ENCODE measurements around the gene GTF3A.
"Not testable (repeated sequence)": the region's sequence is repeated elsewhere in the genome, so short reads cannot be mapped to it uniquely, and the experiment has no call there.

Gene GTF3A

DNA sequence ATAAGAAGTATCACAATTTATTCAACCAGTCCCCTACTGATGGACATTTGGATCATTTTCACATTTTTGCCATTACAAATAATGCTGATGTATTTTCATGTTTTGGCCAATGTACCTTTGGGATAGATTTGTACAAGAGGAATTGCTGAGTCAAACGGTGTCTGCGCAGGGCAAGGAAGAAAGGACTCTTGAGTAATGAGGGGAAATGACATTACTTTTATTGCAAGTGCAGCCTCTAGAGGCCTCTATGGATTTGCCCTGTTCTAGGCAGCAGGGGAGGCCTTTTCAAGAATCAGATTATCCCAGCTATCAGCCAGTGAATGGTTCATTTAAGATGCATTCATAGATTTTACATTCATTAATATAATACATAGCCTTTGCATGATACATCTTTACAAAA, 32.9 kb upstream of the GTF3A start:
- no peak for TF ChIP-seq POLR2AphosphoS5 (IDR thresholded peaks at IDR 0.05; ENCODE audit: low read depth, low read length)
- TF ChIP-seq POLR2A (IDR thresholded peaks at IDR 0.05; ENCODE audit: low read depth, low read length), result no peak
- TF ChIP-seq TAF1 (IDR thresholded peaks at IDR 0.05; ENCODE audit: borderline replicate concordance, low read depth, low read length), result no peak
- no peak for FAIRE-seq
- DNase-seq (ENCODE audit: insufficient read length), result no peak

DNA sequence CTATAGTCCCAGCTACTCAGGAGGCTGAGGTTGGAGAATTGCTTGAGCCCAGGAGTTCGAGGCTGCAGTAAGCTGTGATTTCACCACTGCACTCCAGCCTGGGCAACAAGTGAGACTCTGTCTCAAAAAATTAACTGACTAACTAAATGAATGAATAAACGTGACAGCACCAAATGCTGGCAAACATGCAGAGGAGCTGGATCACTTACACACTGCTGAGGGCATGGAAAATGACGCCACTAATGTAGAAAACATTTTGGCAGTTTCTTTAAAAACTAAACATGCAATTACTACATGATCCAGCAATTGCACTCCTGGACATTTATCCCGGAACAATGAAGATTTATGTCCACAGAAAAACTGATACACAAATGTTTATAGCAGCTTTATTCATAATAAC, 31.3 kb upstream of the GTF3A start:
- no peak for FAIRE-seq

DNA sequence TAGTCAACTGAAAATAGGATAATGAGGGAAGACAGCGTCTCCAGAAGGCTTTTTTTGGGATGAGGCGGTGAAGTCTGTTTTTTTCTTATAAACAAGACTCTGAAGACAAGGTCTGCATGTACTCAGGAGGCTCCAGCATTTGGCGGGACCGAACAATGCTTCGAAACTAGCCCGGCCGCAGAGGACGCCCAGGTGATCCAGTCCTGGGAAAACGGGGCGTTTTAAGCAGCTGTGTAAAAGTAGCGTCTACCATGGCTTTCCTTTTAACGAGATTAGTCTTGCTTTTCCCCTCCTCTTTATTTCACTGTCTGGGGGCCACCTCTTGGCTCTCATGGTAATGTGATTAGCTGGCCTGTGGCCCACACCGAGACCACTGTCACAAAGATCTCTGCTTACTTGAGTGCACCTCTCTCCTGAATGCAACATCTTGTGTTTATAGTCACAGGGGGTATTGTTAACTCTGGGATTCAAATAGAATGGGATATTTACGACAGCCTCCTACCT, 29.4 kb upstream of the GTF3A start:
- TF ChIP-seq TAF1 (IDR thresholded peaks at IDR 0.05; ENCODE audit: borderline replicate concordance, low read depth, low read length), result no peak
- no peak for TF ChIP-seq POLR2A (IDR thresholded peaks at IDR 0.05; ENCODE audit: low read depth, low read length)
- no peak for TF ChIP-seq POLR2AphosphoS5 (IDR thresholded peaks at IDR 0.05; ENCODE audit: low read depth, low read length)
- FAIRE-seq (no peak), DNase-seq (ENCODE audit: insufficient read length) (no peak)

More for the DNA sequence above, 31.3 kb upstream of the GTF3A start:
- TF ChIP-seq TAF1 (IDR thresholded peaks at IDR 0.05; ENCODE audit: borderline replicate concordance, low read depth, low read length), result no peak
- TF ChIP-seq POLR2A (IDR thresholded peaks at IDR 0.05; ENCODE audit: low read depth, low read length), result no peak
- no peak for TF ChIP-seq POLR2AphosphoS5 (IDR thresholded peaks at IDR 0.05; ENCODE audit: low read depth, low read length)
- DNase-seq (ENCODE audit: insufficient read length), result no peak

DNA sequence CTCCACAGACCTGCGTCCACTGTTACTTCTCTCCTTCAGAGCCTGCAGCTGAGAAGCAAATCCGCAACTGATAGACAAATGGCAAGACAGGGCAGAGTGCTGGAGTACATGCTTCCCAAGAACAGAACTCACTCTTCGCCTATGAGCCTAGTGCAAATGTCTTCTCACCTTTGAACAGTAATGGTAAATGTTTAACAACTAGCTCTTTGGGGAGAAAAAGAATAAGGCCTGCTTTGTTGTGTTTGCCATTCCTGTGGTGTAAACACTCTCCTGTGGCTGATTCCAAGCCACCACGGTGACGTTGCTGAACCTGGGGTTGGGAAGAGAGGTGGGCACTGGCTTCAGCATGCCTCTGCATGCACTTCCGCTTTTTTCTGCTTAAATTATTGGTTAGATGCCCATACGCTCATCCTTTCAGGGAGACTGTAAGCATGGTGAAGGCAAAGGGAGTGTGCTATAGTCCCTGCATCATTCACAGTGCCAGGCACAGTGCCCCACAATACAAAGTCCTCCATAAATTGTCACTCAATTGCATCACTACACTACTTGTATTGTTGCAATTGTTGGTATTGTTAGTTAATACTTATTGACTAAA, 28.1 kb upstream of the GTF3A start:
- DNase-seq (ENCODE audit: insufficient read length), result no peak
- no peak for FAIRE-seq
- TF ChIP-seq TAF1 (IDR thresholded peaks at IDR 0.05; ENCODE audit: borderline replicate concordance, low read depth, low read length) (no peak), POLR2A (IDR thresholded peaks at IDR 0.05; ENCODE audit: low read depth, low read length) (no peak), POLR2AphosphoS5 (IDR thresholded peaks at IDR 0.05; ENCODE audit: low read depth, low read length) (no peak)

DNA sequence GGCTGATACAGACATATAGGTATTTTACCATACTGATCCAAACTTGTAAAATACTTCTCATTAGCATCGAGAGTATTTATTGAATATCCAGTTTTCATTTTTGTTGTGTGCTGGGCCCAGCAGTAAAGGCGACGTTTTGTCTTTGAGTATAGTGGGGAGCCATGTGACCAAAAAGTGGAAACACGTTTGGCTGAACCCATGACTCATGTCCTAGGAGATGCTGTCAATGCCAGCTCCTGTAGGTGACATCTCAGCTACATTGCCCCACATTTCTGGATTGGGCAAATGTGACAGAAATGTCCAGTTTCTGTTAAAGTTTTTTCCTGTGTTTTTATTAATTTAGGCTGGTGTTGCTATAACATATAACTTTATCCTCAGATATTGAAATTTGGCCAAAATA, 26.1 kb upstream of the GTF3A start:
- TF ChIP-seq POLR2A (IDR thresholded peaks at IDR 0.05; ENCODE audit: low read depth, low read length) (no peak), POLR2AphosphoS5 (IDR thresholded peaks at IDR 0.05; ENCODE audit: low read depth, low read length) (no peak), TAF1 (IDR thresholded peaks at IDR 0.05; ENCODE audit: borderline replicate concordance, low read depth, low read length) (no peak)
- DNase-seq (ENCODE audit: insufficient read length) (no peak), FAIRE-seq (no peak)

DNA sequence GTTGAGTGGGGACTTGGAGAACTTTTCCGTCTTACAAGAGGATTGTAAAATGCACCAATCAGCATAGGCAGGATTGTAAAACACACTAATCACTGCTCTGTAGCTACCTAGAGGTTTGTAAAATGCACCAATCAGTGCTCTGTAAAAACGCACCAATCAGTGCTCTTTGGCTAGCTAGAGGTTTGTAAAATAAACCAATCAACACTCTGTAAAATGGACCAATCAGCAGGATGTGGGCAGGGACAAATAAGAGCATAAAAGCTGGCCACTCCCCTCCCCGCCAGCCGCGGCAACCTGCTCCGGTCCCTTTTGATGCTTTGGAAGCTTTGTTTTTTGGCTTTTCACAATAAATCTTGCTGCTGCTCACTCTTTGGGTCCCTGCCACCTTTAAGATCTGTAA, 24.0 kb upstream of the GTF3A start:
- FAIRE-seq; DNase-seq (ENCODE audit: insufficient read length): not testable (repeated sequence)

DNA sequence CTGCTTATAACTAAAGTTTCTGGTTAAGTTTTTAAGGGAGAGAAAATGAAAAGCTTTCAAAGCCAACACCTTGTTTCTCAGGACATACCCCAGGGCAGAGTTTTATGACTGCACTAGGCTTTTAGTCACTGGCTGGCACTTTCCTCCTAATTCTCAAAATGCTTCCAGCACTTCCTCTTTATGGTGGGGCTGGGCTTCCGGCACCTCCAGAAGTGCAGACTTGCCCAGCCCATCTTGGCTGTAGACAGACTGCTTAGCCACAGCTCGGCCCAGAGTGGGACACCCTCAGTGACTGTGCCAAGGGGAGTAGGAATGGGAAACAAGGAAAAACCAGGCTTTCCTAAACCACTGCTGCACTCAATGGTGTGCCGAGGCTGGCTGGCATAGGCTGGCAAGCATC, 23.2 kb upstream of the GTF3A start:
- no peak for TF ChIP-seq POLR2A (IDR thresholded peaks at IDR 0.05; ENCODE audit: low read depth, low read length)
- TF ChIP-seq POLR2AphosphoS5 (IDR thresholded peaks at IDR 0.05; ENCODE audit: low read depth, low read length), result no peak
- no peak for TF ChIP-seq TAF1 (IDR thresholded peaks at IDR 0.05; ENCODE audit: borderline replicate concordance, low read depth, low read length)
- FAIRE-seq (no peak), DNase-seq (ENCODE audit: insufficient read length) (no peak)

DNA sequence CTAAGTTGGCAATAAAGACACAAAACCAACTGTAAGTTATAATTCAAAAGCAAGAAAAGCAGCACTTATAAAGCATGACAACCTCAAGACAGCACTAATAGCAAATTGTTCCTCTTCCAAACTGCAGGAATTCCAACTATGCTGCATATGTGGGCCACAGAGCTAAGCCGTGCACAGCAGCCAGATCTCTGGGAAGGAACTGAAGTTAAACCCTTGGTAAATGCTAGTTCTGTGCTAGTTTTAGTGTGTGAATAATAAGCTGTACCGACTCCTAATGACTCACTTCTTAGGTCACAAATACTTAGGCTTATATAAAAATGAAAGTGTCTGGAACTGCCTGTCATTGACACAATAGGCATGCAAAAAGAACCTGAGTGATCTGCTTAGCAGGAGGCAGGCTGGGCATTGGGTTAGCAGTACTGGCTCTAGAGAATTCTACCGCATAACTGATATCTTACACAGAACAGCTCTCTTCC, 21.2 kb upstream of the GTF3A start:
- DNase-seq (ENCODE audit: insufficient read length), result no peak
- TF ChIP-seq POLR2AphosphoS5 (IDR thresholded peaks at IDR 0.05; ENCODE audit: low read depth, low read length) (no peak), TAF1 (IDR thresholded peaks at IDR 0.05; ENCODE audit: borderline replicate concordance, low read depth, low read length) (no peak), POLR2A (IDR thresholded peaks at IDR 0.05; ENCODE audit: low read depth, low read length) (no peak)
- no peak for FAIRE-seq

DNA sequence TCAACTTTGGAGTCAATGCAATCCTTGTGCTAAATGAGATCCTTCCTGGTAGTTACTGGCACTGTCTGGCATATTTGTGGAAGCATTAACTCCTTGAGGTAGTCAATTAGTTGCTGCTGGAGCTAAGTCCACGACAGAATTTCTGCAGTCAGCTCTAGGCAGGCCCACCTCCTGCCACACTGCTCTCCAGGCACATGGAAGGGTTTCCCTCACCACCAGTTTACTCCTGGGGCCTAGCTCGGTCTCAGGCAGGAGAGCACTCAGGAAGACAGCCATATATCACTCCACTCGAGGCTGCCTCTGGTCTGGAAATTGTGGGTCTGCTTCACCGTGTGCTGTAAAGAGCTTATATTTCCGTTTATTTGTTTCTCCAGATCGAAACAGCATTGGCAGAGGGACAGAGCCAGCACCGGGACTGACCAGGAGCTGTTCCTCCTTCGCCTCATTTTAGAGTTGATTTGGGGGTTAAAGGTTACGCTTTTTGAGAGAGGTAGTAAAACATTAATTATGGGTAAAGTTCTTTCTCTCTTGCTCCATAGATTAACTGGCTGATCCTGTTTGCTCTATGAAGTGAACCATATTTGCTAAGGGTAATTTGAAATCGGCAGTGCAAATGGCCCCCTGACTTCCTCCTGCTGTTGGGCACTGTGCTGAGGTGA, 20.6 kb upstream of the GTF3A start:
- DNase-seq (ENCODE audit: insufficient read length), result no peak
- FAIRE-seq, result no peak
- TF ChIP-seq POLR2AphosphoS5 (IDR thresholded peaks at IDR 0.05; ENCODE audit: low read depth, low read length), result no peak

DNA sequence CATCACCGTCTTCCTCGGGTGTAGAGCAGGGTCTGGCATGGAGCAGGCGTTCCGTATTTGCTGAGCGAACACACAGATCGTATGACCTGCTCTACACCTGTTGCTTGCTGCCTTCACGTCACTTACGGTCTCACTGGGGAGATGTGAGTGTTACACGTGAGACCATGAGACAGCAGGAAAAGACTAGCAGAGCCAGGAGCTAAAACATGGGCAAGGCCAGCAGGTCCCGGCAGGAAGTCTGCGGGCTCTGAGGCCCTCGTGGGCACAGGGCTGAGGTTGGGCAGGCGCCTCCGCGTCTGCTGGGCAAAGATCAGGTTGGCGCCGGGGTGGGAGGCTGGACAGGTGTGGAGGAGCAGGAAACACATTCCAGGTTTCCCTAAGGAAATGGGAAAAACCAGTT, 19.7 kb upstream of the GTF3A start:
- FAIRE-seq, result no peak
- TF ChIP-seq POLR2A (IDR thresholded peaks at IDR 0.05; ENCODE audit: low read depth, low read length), result no peak
- TF ChIP-seq TAF1 (IDR thresholded peaks at IDR 0.05; ENCODE audit: borderline replicate concordance, low read depth, low read length), result no peak
- TF ChIP-seq POLR2AphosphoS5 (IDR thresholded peaks at IDR 0.05; ENCODE audit: low read depth, low read length), result no peak
- DNase-seq (ENCODE audit: insufficient read length), result no peak

DNA sequence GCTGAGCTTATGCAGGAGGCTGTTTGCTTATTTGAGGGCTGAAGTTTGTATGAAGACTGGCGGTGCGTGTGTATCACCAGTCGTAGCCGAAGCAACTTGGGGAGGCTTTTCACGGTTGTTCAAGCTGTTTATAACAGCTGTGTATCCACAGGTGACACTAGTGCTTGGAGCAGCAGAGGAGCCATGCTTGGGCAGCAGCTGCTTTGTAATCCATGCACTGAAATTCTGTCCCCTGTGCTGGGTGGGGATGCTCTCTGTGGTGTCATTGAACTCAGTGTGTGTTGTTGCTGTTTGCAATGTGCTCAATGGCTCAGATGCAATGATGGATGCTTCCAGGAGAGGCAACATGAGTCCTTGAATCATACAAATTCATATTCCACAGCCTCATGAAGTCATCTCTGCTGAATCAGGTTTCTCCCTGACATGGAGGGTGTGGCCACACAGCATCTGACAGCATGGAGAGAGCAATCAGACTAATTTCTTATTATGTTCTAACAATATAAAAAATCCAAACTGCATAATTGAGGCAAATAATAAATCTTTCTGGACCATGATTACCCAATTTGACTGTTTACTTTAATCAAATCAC, 18.8 kb upstream of the GTF3A start:
- no peak for DNase-seq (ENCODE audit: insufficient read length)
- no peak for FAIRE-seq
- TF ChIP-seq TAF1 (IDR thresholded peaks at IDR 0.05; ENCODE audit: borderline replicate concordance, low read depth, low read length), result no peak
- no peak for TF ChIP-seq POLR2AphosphoS5 (IDR thresholded peaks at IDR 0.05; ENCODE audit: low read depth, low read length)
- TF ChIP-seq POLR2A (IDR thresholded peaks at IDR 0.05; ENCODE audit: low read depth, low read length), result no peak
